K562 (cell line): ENCODE measurements around the gene VPS37D. TPM values are rescaled to one million over a fixed set of nuclear protein-coding genes. Genes with fewer than 3 reads are reported as not detected.

Experiments
- ARID2 ChIP-seq: fragments of 450-650 bp; IDR thresholded peaks from 2 replicates; pipeline ENCODE4 v1.6.1; 2017; ENCODE audit warnings: antibody characterized with exemption, mild to moderate bottlenecking
- BMI1 ChIP-seq: fragments of 150-350 bp; IDR thresholded peaks from 2 replicates; pipeline ENCODE4 v1.6.1; 2014; ENCODE audit warnings: low read length
- CHCHD3 ChIP-seq: fragments of 250-450 bp; sonication (Bioruptor Pico); IDR thresholded peaks from 2 replicates; pipeline ENCODE4 v2.1.2; 2022; ENCODE audit warnings: mild to moderate bottlenecking
- CREB1 ChIP-seq, 2 experiments: sonication (generic) in 1 of 2; formaldehyde crosslinking in 1 of 2; IDR thresholded peaks; 2 replicates each; pipeline versions ENCODE4 v1.6.1 to v1.8.0; 2012 to 2022; ENCODE audit warnings: inconsistent platforms in 1 of 2, mild to moderate bottlenecking in 1 of 2, missing genetic modification reagents in 1 of 2, moderate library complexity in 1 of 2
- CXXC5 ChIP-seq: fragments of 250-450 bp; sonication (Bioruptor Pico); IDR thresholded peaks from 2 replicates; pipeline ENCODE4 v1.8.0; 2022; ENCODE audit warnings: inconsistent platforms, mild to moderate bottlenecking, moderate library complexity
- JUND ChIP-seq, 2 experiments: IDR thresholded peaks; 2 replicates in 1 of 2; 3 replicates in 1 of 2; pipeline ENCODE4 v1.6.1; 2011; ENCODE audit warnings: borderline replicate concordance in 2 of 2, low read depth in 2 of 2, low read length in 2 of 2, improper control_type of control experiment in 1 of 2, missing biosample characterization in 1 of 2, missing genetic modification characterization in 1 of 2, missing genetic modification reagents in 1 of 2
- KDM1A ChIP-seq, 2 experiments: fragments of 450-650 bp; IDR thresholded peaks; 2 replicates each; pipeline ENCODE4 v1.6.1; 2016; ENCODE audit warnings: mild to moderate bottlenecking in 2 of 2
- NR1H2 ChIP-seq: sonication (generic); formaldehyde crosslinking; IDR thresholded peaks from 2 replicates; pipeline ENCODE4 v1.4.0; 2020; ENCODE audit warnings: mild to moderate bottlenecking, missing genetic modification reagents
- POLR3A ChIP-seq: IDR thresholded peaks from 2 replicates; pipeline ENCODE4 v1.6.1; 2011; ENCODE audit warnings: borderline replicate concordance, mild to moderate bottlenecking, moderate library complexity; ENCODE audit not compliant: insufficient read length, insufficient read depth; ENCODE audit errors: extremely low read depth
- SAFB2 ChIP-seq: fragments of 200-400 bp; formaldehyde crosslinking; IDR thresholded peaks from 2 replicates; pipeline ENCODE4 v1.6.1; 2018; ENCODE audit warnings: borderline replicate concordance, low read length, low read depth, moderate library complexity; ENCODE audit not compliant: severe bottlenecking
- SIX5 ChIP-seq, 2 experiments: IDR thresholded peaks; 2 replicates each; pipeline ENCODE4 v1.6.1; 2011; ENCODE audit warnings: low read length in 2 of 2, borderline replicate concordance in 1 of 2, low read depth in 1 of 2, mild to moderate bottlenecking in 1 of 2, moderate library complexity in 1 of 2; ENCODE audit not compliant: insufficient read depth in 1 of 2
- TCF7L2 ChIP-seq: fragments of 150-350 bp; IDR thresholded peaks from 2 replicates; pipeline ENCODE4 v1.6.1; 2016; ENCODE audit warnings: low read depth, mild to moderate bottlenecking, low read length, moderate library complexity
- TEAD1 ChIP-seq, 2 experiments: fragments of 450-650 bp in 1 of 2; sonication (generic) in 1 of 2; formaldehyde crosslinking; IDR thresholded peaks; 2 replicates each; pipeline versions ENCODE4 v1.4.0 to v1.8.0; 2020 to 2022; ENCODE audit warnings: mild to moderate bottlenecking in 2 of 2, missing genetic modification reagents in 1 of 2
- USF1 ChIP-seq: sonication (generic); formaldehyde crosslinking; IDR thresholded peaks from 2 replicates; pipeline ENCODE4 v1.9.0; 2022; ENCODE audit warnings: mild to moderate bottlenecking, missing genetic modification reagents
- ZNF12 ChIP-seq: sonication (generic); formaldehyde crosslinking; IDR thresholded peaks from 2 replicates; pipeline ENCODE4 v1.4.0; 2020; ENCODE audit warnings: mild to moderate bottlenecking, missing genetic modification reagents
- polyA plus RNA-seq, 8 experiments: library from polyadenylated mRNA; depleted of rRNA in 4 of 8; stranded (reverse) in 5 of 8; unstranded in 3 of 8; fragments of >200 nt; fragmentation: Nextera tagmentation in 2 of 8; fragmentation: Illumina TruSeq in 1 of 8; extraction: Ambion mirVana in 2 of 8; extraction: Trizol in 1 of 8; gene quantifications; 2 replicates each; pipeline versions ENCODE4 v1.2.1 to v1.2.3, GENCODE V29; 2011 to 2014; ENCODE audit warnings: inconsistent platforms in 1 of 8, missing spikeins in 1 of 8
- total RNA-seq, 7 experiments: library from RNA; depleted of rRNA in 6 of 7; stranded (reverse); fragments of >200 nt in 6 of 7; fragmentation: Illumina TruSeq in 2 of 7; extraction: Trizol in 2 of 7; gene quantifications; 2 replicates each; pipeline versions ENCODE4 v1.2.1 to v1.2.3, GENCODE V29; 2011 to 2021; ENCODE audit warnings: low replicate concordance in 1 of 7
- TF ChIP-seq, protein P1 (sequence below), 2 experiments: fragments of 450-650 bp; IDR thresholded peaks; 2 replicates each; pipeline ENCODE4 v1.6.1; 2016; ENCODE audit warnings: mild to moderate bottlenecking in 2 of 2, borderline replicate concordance in 1 of 2, low read depth in 1 of 2, moderate library complexity in 1 of 2

The VPS37D gene
- total and polyA plus RNA-seq, 9 of the 15 experiments (the other 6 are each of a cell fraction or from before 2014, with no cell fraction given), result 0.25 to 2.3 (median 1.0) TPM; not detected in 3

- TF ChIP-seq JUND (IDR thresholded peaks at IDR 0.05; ENCODE audit: borderline replicate concordance, low read depth, low read length) (peak; percentile 66), JUND (tag; IDR thresholded peaks at IDR 0.05; ENCODE audit: borderline replicate concordance, low read depth, low read length) (no peak; the same call in 2 of the 3 replicates), ARID2 (no peak), KDM1A (IDR thresholded peaks at IDR 0.05) (peak; percentile 46 to 58; a peak in 3 of 4 replicates), BMI1 (no peak), CHCHD3 (CRISPR knock-in tag) (no peak), TCF7L2 (no peak), SAFB2 (no peak), CREB1 (IDR thresholded peaks at IDR 0.05) (peak; percentile 45; the same call in 1 of the 2 replicates), CREB1 (CRISPR knock-in tag; IDR thresholded peaks at IDR 0.05) (peak; percentile 69; the same call in 1 of the 2 replicates), ZNF12 (CRISPR knock-in tag) (no peak), CXXC5 (0 out of 2 replicates have a peak, but pooled peaks have one; percentile 23), POLR3A (no peak), USF1 (CRISPR knock-in tag) (peak; percentile 30), SIX5 (IDR thresholded peaks at IDR 0.05; ENCODE audit: borderline replicate concordance in 1 of 2, insufficient read depth in 1 of 2, low read depth in 1 of 2, low read length in 2 of 2) (no peak), TEAD1 (CRISPR knock-in tag; IDR thresholded peaks at IDR 0.05) (0 out of 4 replicates have a peak, but pooled peaks of 1 of the 2 experiments have one; percentile 27), NR1H2 (CRISPR knock-in tag) (no peak)
- TF ChIP-seq, protein P1, sequence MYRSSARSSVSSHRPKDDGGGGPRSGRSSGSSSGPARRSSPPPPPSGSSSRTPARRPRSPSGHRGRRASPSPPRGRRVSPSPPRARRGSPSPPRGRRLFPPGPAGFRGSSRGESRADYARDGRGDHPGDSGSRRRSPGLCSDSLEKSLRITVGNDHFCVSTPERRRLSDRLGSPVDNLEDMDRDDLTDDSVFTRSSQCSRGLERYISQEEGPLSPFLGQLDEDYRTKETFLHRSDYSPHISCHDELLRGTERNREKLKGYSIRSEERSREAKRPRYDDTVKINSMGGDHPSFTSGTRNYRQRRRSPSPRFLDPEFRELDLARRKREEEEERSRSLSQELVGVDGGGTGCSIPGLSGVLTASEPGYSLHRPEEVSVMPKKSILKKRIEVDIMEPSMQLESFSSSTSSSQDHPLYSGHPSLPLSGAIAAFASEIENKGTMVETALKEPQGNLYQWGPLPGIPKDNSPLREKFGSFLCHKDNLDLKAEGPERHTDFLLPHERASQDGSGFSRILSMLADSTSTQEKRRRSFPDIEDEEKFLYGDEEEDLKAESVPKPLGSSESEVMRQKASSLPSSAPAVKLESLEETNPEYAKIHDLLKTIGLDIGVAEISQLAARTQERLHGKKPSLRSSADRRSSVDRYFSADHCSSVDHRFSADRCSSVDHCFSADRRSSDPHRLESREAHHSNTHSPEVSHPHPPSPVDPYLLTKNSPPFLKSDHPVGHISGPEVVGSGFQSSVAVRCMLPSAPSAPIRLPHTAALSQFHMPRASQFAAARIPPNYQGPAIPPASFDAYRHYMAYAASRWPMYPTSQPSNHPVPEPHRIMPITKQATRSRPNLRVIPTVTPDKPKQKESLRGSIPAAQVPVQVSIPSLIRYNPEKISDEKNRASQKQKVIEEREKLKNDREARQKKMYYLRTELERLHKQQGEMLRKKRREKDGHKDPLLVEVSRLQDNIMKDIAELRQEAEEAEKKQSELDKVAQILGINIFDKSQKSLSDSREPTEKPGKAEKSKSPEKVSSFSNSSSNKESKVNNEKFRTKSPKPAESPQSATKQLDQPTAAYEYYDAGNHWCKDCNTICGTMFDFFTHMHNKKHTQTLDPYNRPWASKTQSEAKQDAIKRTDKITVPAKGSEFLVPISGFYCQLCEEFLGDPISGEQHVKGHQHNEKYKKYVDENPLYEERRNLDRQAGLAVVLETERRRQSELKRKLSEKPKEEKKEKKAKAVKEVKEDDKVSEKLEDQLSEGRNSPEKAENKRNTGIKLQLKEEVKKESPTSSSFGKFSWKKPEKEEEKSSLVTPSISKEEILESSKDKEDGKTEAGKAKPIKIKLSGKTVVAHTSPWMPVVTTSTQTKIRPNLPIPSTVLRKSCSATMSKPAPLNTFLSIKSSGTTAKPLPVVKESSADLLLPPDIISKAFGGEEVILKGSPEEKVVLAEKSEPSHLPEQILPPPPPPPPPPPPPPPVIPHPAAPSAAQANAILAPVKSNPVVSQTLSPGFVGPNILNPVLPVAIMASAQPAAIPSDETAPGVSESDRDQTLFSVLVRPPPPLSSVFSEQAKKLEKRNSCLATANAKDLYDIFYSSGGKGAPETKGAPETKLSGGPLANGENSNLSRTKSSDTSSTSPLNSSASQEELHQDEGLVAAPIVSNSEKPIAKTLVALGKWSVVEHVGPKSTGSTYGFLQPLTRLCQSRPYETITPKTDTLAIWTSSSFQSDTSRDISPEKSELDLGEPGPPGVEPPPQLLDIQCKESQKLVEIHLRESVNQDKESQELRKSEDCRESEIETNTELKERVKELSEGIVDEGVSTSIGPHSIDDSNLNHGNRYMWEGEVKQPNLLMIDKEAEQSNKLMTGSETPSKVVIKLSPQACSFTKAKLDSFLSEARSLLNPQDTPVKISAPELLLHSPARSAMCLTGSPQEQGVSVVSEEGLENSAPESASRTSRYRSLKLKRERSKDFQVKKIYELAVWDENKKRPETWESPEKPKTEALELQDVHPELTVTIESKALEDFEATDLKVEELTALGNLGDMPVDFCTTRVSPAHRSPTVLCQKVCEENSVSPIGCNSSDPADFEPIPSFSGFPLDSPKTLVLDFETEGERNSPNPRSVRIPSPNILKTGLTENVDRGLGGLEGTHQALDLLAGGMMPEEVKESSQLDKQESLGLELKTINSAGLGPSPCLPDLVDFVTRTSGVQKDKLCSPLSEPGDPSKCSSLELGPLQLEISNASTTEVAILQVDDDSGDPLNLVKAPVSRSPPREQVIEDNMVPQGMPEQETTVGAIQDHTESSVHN (IDR thresholded peaks at IDR 0.05; ENCODE audit: borderline replicate concordance in 1 of 2, low read depth in 1 of 2), result no peak
These were observed 33.8 kb downstream of the VPS37D start (continued) for GRCh38 chr7:73701357-73701995.
